Measurements from ENCODE around the gene TNFRSF13B.
"Not testable (repeated sequence)": the region's sequence is repeated elsewhere in the genome, so short reads cannot be mapped to it uniquely, and the experiment has no call there.

TNFRSF13B gene

DNA sequence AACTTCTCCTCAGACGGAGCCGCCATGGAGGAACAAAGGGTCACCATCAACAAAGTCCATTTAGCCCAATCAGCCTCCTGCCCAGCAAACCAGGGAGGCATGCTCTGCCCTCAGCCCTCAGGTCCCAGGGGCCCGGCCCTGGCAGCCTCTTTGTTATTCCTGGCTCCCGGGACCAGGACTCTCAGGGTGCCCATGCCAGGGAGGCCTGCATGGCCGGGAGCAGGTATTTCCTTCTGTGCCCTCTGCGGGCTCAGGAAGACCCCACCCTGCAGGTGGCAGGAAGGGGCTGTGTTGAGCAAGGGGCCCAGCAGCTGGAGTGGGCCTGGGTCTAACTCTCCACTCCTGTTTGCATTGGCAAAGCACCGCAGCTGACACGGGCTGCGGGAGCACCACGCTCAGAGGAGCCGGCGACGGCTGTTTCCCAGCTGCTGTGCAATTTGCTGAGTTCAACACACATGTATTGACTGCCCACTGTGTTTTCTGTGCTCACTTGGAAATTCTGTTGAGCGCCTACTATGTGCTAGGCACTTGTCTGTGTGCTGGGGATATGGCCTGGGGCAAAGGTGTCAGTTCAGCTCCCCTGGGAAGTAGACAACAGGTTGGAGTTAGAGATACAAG, 33.2 kb upstream of the TNFRSF13B start:
- not testable (repeated sequence) for DNase-seq (ENCODE audit: low spot score)

DNA sequence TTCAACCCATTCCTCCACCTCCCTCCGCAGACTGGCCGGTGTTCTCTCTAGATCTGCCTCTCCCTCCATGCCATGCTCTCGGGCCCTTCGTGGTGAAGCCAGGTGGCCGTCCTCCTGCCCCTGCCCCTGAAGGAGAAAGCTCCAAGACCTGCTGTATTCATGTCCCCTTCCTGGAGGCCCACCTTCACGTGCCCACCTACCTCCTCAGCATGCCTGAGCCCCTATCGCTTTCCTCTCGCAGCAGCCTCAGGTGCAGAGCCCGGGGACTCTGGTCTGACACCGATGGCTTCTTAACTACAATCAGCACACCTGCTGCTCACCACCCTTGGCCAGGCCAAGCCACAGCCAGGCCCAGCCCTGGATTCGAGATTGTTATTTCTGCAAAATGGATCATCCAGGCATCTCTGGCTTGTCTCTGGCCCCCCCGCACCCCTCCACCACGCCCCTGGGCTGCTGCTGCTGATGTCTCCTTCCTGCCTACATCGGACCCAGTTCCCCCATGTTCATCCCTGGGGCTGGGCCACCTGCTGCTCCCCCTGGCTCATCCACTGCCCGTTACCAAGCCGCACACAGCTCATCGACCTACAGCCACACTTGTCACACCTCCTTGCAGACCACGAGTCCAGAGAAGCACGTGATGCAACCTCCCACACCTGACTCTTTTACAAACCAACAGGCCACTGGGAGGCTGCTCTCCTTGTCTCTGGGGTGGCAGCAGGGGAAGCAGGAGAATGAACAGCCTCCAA, 32.5 kb upstream of the TNFRSF13B start:
- DNase-seq (ENCODE audit: low spot score) = no peak

DNA sequence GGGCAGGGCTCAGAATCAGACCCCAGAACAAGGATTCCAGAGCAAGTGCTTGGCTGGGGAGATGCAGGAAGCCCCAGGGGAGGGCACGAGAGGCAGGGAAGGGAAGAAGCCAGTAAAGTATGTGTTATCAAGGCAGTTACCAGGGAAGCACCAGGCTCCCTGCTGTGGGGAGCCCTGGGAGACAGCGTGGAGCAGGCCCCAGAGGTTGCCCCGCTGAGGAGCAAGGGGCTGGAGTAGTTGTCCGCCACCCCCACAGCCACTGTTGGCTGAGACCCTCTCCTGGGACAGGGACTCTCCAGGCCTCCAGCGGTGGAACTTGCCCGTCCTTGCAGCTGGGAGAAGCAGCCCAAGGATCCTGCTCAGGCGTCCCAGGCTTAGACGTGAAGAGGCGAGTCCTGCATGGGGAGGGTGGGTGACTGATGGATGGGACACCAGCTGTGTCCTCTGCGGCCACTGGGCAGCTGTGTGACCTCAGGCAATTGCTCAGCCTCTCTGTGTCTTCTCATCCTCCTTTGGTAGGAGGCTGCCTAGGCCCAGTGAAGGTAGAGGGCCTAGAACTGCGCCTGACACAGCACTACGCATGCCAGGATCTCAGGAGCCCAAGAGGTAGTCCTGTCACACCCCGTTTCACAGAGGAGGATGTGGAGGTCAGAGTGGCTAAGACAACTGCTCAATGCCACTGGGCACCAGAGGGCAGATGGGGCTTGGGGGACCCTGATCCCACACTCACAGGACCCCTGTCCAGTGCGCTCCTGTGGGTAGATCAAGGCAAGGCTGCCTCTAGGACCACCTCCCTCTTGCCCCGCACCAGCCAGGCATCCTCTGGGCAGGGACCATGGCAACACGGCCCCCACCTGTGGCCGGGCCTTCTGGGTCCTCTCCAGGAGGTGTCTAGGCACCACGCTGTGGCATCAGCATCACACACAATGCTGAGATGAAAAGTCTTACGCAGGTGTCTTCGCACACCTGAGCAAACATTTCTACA, 31.1 kb upstream of the TNFRSF13B start:
- not testable (repeated sequence) for DNase-seq (ENCODE audit: low spot score)

DNA sequence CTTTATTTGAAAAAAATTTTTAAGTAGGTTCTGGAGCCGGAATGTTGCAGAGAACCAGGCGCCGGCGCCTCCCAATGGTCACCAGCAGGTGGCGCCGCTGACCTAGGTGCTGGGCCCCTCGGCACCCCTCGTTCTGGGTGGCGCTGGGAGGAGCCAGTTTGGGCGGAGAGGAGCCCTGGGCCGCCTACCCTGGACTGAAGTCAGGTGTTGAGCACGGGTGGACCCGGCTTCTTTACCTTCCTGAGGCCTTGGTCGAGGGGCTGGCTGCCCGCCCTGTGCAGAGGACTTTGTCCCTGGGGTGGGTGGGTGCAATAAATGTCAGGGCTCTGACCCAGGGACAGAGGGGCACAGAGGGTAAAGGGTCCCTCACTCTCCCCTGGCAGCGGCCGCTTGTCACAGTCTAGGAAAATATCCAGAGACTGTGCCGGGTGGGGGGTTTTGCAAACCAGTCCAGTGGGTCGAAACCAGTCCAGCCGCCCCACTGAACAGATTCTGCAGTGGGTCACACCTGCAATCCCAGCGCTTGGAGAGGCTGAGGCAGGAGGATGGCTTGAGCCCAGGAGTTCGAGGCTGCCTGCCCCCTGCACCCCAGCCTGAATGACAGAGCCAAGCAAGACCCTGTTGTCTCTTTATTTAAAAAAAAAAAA, 30.1 kb upstream of the TNFRSF13B start:
- DNase-seq (ENCODE audit: low spot score) = peak; percentile 87

DNA sequence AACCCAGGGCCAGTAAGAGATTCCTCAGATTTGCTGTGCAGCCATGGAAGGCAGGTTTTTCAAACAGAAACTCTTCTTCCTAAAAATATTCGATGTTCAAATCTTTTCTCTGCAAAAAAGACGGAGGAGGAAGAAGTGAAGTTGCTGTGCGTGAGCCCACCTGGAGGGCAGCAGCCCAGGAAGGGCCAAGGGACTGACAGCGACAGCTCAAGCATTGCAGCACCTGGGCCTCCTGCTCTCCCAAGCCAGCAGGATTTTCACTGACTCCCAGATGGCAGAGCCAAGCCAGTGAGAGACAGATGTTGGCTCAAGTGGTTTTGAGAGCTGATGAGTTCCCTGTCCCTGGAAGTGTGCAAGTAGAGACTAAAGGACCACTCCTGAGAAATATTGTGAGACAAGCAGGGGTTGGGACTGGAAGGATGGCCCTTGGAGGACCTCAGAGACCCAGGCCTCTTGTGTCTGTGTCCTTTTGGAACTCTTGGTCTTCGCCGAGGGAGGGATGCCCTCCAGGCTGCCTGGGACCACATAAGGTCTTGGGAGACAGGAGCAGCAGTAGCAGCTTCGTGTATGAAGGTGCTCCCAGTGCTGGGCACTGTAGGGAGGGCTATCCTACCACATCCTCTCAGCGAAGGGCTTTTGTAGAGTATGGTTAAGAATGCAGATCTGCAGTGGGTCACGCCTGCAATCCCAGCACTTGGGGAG, 29.3 kb upstream of the TNFRSF13B start:
- DNase-seq (ENCODE audit: low spot score) = no peak

DNA sequence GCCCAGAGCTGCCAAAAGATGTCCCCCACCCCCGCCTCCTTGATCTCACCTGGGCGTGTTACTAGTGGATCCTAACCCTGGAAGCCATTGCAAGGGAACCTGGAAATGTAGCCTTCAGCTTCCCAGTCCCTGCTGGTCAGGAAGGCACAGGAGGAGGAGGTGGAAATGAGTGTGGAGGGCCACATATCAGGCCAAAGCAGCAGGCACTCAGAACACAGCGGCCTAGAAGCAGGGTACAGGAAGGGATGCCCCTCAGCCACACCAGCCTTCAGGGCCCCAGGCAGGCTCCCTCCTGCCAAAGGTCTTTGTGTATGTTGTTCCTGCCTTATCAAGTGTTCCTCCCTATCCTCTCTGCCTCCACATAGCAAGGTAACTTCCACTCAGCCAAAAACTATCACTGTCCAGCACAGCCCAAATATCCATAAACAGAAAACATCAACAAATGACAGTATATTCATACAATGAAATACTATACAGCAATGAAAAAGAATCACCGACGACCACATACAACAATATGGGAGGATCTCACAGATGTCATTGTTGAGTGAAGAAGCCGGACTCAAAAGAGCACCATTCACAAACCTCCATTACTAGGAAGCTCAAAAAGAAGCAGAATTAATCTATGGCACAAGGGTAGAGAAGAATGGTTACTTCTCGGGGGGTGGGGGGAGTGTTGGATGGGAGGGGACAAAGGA, 28.2 kb upstream of the TNFRSF13B start:
- DNase-seq (ENCODE audit: low spot score) = no peak

DNA sequence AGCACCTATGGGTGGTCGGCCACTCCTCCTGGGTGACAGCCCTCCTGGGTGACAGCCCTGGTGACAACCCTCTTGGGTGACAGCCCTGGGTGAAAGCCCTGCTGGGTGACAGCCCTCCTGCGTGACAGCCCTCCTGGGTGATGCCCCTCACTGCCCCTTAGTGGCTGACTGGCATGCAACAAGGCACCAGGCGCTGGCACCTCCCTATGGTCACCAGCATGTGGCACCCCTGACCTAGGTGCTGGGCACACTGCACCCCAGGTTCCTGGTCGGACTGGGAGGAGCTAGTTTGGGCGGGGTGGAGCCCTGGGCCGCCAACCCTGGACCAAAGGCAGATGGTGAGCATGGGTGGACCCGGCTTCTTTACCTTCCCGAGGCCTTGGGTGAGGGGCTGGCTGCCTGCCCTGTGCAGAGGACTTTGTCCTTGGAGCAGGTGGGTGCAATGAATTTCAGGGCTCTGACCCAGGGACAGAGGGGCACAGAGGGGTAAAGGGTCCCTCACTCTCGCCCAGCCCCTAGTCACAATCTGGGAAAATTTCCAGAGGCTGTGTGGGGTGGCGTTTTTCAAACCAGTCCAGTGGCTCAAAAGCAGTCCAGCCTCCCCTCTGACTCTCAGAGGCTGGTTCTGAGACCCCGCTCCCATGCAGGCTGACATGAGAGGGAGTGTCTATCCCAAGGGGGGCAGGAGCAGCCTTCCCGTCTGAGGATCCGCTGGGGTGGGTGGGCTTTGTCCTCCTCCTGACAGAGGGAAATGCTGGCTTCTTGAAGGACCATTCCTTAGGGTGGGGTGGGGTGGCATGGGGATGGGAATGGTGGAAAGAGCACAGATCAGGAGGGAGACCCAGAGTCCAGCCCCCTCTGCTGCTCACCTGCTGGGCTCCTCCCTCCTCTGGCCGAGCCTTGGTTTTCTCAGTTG, 25.9 kb upstream of the TNFRSF13B start:
- no peak for DNase-seq (ENCODE audit: low spot score)

DNA sequence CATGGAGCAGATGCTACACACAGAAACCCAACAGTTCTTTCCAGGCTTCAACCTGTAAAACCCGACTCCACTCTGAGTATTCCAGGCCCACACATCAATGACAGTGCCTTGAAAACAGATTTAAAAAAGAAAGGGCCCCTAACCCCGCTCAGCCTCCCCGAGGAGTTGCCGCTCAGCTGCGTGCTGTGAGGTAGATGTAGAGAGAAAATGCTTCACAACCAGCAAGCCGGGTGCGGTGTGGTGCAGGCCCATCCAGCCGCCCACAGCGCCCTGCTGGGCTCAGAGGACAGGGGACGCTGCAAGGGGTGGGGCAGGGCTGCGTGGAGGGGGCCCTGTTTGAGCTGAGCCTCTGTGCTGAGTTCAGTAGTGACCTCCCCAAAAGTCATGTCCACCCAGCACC, 24.8 kb upstream of the TNFRSF13B start:
- not testable (repeated sequence) for DNase-seq (ENCODE audit: low spot score)

DNA sequence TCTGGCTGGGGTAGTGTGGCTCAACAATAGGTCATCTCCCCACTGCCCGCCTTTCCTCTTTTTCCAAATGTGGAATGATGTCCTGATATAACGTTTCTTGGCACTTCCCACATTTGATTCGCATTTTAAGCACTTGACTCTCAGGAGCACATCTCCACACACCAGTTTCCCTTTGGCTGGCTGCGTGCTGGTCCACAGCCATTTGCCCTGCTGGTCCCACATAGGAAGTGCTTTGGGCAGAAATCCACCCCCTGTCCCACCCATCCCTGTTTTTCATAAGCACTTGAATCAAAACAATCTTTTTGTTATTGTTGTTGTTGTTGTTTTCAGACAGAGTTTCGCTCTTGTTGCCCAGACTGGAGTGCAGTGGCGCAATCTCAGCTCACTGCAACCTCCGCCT, 24.0 kb upstream of the TNFRSF13B start:
- DNase-seq (ENCODE audit: low spot score) = no peak

DNA sequence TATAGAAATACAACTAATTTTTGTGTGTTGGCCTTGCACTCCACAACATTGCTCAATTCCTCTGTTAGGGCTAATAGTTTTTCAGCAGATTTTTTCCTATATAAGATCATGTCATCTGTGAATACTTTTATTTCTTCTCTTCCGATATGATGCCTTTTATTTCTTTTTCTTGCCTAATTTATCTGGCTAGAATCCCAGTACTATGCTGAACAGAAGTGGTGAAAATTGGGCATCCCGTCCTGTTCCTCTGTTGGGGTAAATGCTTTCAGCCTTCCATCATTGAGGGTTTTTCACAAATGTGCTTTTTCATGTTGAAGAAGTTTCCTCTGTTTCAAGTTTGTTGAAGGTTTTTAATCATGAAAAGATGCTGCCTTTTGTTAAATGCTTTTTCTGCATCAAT, 22.7 kb upstream of the TNFRSF13B start:
- no peak for DNase-seq (ENCODE audit: low spot score)

DNA sequence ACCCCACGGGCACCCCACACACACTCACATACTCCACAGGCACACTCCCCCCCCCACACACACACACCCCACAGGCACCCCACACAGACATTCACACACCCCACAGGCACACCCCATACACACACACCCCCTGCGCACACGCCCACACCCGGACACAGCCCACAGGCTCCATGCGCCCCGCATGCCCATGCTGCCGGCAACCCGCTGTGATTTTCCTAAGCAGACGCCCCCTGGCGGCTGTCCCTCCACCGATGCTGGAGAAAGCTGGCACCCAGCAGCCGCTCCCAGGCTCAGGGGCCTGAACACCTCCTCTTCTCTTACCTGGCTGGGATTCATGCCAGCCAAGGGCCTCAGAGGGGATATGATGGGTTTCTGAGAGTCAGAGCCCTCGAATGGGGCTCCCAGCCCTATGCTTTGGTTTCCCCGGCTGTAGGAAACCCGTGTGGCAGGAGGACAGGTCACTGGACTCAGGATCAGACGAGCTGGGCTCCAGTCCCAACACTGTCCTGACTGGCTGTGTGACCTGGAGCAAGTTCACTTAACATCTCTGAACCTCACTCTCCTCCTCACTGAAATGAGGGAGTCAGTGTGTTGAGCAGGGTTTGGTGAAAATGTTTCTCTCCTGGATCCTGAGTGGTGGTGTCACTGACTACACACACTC, 19.6 kb upstream of the TNFRSF13B start:
- peak; percentile 86 for DNase-seq (ENCODE audit: low spot score)

DNA sequence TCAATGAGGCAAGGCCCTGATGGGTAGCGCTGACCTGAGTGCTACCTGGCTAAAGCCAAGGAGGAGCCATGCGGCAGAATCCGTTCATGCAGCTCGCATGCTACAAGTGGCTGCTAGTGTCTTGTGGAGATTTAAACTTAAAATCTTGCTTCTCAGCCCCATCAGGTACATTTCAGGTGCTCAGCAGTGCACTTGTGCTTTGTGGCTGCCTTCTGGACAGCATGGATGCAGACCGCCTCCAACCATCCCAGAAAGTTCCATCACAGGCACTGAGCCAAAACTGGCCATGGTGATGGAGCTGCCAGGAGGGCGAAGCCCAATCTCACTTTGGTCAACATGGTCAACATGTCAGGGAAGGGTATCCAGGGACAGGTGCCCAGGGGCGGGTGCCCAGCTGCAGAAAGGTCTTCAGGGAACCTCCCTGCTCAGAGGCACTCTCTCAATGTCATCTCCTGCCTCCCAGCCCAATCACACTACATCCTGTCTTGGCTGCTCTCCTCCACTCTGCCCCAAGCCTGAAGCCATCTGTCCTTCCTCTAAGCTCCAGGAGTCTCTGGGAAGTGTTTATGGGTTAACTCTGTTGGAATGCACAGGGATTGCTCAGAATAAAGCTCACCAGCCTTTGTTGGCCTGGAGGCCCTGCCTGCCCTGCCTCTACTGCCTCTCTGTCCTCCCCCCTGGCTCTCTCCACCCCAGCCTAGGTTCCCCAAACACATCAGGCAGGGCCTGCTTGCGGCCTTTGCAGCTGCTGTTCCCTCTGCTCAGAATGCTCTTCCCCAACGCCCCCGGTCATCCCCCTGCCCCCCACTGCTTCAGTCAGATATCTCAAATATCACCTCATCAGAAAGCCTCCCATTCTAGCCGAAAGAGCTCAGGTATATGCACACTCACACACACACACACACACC, 18.3 kb upstream of the TNFRSF13B start:
- DNase-seq (ENCODE audit: low spot score) = no peak

DNA sequence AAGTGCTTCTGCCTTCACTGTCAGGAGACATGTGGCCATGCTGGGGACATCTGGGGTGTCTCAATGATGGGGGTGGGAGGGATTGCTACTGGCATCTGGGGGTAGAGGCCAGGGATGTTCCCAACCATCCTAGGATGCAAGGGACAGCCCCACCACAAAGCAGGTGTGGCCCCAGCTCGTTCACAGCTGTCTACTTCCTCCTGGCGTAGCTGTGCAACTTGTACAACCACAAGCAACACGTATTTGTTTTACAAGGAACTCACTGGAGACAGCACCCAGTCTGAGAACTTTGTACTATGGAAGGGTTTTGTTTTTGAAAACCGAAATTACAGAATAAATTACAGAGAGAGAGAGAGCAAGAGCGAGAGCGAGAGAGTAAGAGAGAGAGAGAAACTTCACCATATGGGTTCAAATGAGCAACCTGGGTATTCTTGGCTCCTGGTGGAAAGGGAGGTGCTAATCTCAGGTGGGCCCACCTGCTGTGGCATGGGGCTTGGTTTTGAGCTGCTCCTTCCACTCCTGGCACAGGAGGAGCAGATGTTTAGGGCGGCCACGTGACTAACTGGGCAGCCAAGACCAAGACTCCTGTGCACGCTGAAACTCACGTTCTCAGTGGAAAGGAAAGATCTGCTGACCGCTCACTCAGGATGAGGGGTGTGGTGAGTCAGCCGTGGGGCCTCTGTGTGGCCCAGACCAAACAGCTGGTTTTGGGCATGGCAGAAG, 17.5 kb upstream of the TNFRSF13B start:
- DNase-seq (ENCODE audit: low spot score) = no peak

DNA sequence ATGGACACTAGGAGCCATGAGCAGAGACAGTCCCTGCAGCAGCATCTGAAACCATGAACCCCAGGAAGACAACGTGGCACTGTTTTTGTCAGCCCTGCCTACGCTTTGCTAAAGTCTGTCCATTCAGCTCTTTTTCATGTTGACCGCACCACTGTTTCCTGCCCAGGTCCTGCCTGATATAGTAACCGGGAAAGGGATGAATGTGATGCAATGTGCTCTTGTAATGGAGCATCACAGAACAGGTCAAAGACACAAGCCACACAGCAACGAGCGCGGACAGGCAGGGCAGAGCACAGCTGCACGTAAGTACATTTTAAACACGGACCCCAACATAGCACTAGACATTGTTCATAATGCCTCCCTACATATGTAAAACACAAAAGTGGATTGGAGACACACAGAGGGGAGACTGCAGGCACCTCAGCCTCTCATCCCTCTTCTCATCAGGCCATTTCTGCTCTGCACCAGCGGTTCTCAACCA, 16.9 kb upstream of the TNFRSF13B start:
- no peak for DNase-seq (ENCODE audit: low spot score)

DNA sequence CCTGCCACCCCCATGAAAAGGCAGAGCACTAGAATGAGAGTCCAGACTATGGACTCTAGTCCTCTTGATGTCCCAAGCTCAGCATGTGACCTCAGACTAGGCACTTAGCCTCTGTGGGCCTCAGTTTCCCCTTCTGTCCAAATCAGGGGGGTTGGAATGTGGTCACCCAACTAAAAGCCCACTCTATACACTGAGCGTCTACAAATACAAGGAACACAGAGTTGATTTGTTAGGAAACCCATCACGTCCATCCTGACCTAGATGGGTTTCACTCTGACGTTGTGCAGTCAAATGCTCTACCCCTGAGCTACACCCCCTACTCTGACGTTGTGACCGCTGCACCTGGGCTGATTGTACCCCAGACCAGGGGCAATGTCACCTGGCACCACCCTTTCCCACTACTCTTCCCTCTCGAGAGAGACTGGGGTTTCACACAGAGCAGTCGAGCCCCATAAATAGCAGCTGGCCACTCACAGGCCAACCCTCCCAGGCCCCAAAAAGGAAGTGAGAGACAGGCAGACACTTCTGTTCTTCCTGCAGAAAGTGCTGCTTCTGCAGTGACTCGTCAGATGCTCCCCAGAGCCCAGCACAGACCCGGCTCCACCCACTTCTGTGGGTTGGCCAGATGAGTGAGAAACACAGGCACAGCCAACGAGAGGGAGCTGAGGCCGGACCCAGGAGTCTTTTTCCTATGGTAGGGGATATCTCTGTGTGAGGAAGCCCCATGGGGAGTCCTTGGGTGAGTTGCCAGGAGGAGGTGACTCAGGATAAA, 16.1 kb upstream of the TNFRSF13B start:
- DNase-seq (ENCODE audit: low spot score) = no peak

DNA sequence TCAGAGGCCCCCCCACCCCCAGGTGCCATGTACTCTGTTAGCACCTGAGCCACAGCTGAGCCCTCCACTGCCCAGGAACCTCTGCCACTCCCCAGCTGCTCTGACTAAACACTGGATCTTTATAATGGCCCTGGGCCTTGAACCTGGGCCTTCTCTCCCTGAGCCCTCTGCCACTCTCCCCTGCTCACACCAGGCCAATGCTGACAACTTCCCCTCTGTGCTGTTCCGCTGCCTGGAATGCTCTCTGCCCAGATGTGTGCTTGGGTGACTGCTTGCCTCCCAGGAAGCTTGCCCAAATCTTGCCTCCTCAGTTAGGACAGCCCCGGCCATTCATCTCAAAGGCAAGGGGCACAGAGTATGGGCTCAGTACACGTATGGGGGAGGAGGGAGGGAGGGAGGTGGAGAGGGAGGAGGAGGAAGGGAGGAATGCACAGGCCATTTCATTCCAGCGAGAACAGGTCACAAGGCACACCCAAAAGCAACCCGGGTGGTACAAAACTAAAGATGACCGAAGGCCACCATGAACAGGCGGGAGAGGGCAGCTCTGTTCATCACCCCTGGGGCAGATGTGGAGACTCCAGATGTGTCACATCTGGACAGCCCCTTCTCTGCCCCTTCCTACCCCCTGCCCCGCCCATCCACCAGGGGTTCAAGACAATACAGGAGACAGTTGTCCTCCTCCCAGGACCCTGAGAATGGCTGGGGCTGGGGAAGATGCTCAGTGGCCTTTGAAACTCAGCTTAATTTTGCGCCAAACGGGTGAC, 15.3 kb upstream of the TNFRSF13B start:
- DNase-seq (ENCODE audit: low spot score) = no peak
